Muscle of arm (tissue), 14 donors: ENCODE data around the gene STAB2. TPM values are rescaled to one million over a fixed set of nuclear protein-coding genes. Genes with fewer than 3 reads are reported as not detected.
A peak's percentile ranks its signal among the peaks of the same experiment; 100 is the strongest.

Source experiments
- DNase-seq: peaks from one replicate; pipeline ENCODE4 v3.0.0-alpha.2; 2013
- long read RNA-seq, 11 donors: transcript quantifications; one replicate each; lab custom pipeline, GENCODE V29; 2026
- polyA plus RNA-seq, 12 donors: library from polyadenylated mRNA; unstranded; fragments of 120-200 nt; gene quantifications; one replicate each; pipeline ENCODE4 v1.2.1, GENCODE V29; 2013; ENCODE audit not compliant: insufficient read length in 12 of 12

The STAB2 gene, protein sequence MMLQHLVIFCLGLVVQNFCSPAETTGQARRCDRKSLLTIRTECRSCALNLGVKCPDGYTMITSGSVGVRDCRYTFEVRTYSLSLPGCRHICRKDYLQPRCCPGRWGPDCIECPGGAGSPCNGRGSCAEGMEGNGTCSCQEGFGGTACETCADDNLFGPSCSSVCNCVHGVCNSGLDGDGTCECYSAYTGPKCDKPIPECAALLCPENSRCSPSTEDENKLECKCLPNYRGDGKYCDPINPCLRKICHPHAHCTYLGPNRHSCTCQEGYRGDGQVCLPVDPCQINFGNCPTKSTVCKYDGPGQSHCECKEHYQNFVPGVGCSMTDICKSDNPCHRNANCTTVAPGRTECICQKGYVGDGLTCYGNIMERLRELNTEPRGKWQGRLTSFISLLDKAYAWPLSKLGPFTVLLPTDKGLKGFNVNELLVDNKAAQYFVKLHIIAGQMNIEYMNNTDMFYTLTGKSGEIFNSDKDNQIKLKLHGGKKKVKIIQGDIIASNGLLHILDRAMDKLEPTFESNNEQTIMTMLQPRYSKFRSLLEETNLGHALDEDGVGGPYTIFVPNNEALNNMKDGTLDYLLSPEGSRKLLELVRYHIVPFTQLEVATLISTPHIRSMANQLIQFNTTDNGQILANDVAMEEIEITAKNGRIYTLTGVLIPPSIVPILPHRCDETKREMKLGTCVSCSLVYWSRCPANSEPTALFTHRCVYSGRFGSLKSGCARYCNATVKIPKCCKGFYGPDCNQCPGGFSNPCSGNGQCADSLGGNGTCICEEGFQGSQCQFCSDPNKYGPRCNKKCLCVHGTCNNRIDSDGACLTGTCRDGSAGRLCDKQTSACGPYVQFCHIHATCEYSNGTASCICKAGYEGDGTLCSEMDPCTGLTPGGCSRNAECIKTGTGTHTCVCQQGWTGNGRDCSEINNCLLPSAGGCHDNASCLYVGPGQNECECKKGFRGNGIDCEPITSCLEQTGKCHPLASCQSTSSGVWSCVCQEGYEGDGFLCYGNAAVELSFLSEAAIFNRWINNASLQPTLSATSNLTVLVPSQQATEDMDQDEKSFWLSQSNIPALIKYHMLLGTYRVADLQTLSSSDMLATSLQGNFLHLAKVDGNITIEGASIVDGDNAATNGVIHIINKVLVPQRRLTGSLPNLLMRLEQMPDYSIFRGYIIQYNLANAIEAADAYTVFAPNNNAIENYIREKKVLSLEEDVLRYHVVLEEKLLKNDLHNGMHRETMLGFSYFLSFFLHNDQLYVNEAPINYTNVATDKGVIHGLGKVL (N-terminal part only)
- polyA plus RNA-seq = 10 to 100 TPM in 1 of 12 donors, 1 to 10 TPM in 9, not detected in 2; 1.1 to 23.7 (median 2.7) TPM
- long read RNA-seq, donor 1 = 0 reads
- long read RNA-seq, donor 2 = 0 reads
- long read RNA-seq, donor 3 = 0 reads
- long read RNA-seq, donor 4 = 0 reads
- long read RNA-seq, donor 5 = 0 reads
- long read RNA-seq, donor 6 = 0 reads
- long read RNA-seq, donor 7 = 0 reads
- long read RNA-seq, donor 8 = 0 reads
- long read RNA-seq, donor 9 = 0 reads
- long read RNA-seq, donor 10 = 0 reads
- long read RNA-seq, donor 11 = 0 reads

DNA sequence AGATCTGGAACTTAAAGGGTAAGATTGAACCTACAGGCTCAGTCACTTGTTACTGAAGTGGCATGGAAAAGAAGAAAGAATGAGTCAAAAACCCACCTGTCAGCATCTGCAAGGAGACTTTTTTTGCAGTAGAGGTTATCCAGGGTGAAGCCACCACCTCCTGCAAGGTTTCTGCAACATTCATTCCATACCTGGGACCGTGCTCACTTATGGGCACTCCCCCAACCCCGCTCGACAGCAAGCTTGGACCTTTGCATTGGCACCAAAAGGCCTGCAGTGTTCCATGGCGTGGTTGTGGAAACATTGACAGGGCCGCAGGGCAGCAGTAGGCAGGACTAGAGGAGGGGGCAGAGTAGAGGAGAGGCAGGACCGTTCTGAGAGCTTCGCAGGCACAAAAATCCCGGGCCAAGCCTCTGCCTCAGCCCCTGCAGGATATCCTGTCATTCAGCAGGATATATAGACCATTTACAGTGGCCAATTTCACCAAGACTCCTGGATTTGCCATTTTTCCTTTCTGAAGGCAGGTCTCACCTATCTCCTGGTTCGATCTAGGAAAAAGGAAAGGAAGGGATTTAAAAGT is at the start of gene STAB2:
Gene STAB2 (plus strand): TSS at position 483 of the 580 bp plus-strand sequence. CDS start 204 bp downstream, outside the sequence.
- no peak for DNase-seq

DNA sequence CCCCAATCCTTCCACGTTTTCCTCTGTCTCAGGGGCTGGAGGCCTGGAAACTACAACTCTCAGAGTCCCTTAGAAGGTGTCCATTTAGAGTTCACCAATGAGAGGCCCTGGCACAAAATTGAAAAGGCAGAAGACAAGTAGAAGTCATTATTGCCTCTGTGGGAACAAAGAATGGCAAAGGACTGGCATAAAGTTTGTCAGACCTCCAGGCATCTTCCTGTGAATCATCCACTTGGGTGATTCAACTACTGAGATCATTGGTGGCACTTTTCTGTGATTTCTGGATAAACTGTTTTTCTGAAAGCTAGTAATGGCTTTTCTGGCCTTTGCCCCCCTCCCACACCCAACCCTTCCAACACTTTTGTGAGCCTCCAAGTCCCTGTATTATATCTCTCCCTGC is 48.7 kb upstream of the STAB2 start:
- no peak for DNase-seq

DNA sequence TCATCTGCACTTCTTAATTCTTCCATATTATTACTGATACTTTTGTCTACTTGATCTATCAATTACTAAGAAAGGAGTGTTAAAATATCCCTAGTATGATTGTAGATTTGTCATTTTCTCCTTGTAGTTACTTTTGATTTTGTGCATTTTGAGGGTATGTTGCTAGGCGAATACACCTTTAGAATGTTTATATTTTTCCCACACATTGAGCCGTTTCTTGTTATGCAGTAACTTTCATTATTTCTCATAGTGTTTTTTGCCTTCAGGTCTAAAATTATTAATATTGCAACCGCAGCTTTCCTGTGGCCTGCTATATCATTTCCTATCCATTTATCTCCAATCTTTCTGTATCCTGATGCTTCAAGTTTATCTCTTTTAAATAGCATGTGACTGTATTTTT is 46.8 kb upstream of the STAB2 start:
- DNase-seq = no peak

DNA sequence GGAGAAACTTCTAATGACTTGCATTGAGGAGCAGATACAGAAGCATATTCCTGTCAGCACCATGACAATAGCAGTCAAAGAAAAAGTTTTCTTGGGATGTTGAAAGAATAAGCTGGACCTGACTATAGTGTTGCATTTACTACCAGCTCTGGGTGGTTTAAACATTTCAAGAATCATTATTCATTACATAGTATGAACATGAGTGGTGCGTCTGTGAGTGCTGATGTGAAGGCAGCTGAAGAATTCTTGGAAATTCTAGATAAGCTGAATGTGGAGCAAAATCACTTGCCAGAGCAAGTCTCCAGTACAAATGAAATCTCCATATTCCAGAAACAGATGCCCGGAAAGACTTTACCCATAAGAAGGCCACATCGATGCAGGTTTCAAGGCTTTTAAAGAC is 45.0 kb upstream of the STAB2 start:
- no peak for DNase-seq

DNA sequence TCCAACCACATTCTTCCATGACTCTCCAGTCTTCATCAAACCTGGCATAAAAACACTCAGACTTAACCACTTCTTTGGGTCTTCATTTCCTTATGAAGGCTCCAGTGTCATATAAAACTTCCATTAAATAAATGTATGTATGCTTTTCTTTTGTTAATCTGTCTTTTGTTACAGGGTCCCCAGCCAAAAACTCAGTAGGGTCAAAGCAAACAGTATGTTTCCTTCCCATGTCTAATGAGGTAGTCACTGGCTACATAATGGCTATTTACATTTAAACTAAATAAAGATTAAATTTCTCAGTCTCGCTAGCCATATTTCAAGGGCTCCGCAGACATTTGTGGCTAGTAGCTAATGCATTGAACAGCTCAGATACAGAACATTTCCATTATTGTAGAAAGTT is 40.1 kb upstream of the STAB2 start:
- DNase-seq = no peak

DNA sequence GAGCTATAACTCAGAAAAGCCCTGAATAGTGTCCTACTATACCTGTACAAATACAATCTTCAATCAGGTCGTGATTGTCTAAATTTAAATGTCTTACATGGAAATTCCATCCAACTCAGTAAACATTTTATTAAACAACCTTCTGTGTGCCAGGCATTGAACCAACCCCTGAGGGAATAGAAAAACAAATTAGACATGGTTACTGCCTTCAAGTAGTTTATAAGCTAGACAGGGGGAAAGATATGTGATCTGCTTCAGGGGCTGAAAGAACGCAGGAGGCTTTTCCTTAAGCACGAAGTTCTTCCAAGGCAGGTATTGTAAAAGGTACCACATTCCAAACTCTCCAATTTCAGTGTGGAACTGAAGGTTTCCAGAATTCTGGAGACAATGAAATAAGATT is 39.7 kb upstream of the STAB2 start:
- no peak for DNase-seq

DNA sequence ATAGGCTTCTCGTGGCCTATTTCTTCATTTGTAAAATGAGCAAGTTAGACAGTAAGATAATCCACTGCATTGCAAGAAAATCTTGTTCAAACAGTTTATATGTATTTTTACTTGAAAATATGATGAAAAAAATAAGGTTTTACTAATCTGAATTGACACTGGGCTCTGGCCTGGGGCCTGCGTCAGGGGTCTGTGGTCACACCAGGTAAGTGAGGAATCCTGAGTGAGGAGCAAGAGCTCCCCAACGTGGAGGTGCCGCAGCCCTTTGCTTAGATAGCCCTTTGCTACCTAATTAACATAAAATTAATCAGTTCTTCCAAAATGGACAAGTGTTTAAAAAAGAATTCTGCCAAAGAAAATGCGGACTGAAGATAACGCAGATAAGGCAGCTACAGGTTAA is 39.1 kb upstream of the STAB2 start:
- no peak for DNase-seq

DNA sequence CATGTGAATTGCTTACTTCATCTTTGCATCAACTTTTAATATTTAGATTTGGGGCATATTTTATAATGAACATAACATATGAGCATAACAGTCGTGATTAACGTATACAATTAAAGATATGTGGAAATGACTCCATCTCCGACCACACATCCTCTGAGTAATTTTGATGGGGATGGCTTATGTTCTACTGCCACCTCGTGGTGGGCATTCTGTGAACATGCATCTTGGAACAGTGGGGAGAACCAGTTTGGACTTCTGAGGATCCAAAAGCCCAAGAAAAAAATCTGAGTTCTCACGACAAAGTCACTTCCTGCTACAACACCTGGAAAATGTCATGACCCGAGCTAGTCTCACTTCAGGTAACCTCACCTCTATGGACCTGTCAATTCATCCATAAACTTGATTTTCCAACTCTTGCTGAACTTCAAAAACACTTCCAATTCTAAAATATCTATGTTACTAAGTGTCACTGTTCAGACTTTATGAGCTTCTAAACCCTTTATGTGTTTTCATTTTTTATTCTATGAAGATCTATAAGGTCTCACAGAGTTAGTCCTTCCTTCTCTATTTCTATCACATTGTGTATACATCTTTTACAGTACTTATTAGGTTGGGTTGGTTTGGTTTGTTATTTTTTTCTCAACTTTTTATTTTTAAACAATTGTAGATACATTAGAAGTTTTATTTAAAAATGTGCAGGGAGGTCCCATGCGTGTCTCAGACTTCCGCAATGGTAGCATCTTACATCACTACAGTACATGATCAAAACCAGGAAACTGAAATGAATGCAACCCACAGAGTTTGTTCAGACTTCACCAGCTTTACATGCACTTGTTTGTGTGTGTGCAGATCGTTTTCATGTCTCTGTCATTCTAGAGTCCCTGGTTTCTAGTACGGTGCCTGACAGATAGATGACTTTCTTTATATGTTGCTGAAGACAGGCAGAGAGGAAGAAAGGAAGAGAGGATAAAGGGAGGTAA is 38.2 kb upstream of the STAB2 start:
- peak; percentile 65 for DNase-seq

DNA sequence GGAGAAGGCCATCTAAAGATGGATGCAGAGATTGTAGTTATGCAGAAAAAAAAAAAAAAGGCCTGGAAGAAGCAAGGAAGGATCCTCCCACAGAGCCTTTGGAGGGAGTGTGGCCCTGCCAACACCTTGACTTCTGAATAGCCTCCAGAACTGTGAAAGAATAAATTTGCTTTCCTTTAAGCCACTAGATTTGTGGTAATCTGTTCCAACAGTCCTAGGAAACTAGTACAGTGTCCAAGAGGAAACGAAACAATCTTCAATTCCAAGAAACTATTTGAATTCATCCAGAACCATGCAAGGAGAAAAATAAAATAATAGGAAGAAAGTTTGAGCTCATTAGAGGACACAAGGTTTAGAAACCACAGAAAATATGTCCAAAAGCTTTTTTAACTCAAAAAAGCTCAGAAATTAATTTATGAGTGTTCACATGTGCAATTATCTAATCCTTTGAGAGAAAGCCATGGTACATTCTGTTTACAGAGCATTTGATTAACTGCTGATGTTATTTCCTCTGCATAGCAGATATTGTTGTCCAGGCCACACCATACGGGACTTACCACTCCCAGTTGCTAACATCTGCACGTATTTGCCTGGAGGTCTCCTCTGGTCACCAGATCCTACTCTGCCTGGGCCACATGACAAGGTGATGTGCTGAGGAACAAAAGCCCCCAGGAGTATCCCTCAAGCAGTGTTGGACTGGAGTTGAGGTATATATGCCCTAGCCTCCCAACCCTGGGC is 30.0 kb upstream of the STAB2 start:
- DNase-seq = peak; percentile 63

DNA sequence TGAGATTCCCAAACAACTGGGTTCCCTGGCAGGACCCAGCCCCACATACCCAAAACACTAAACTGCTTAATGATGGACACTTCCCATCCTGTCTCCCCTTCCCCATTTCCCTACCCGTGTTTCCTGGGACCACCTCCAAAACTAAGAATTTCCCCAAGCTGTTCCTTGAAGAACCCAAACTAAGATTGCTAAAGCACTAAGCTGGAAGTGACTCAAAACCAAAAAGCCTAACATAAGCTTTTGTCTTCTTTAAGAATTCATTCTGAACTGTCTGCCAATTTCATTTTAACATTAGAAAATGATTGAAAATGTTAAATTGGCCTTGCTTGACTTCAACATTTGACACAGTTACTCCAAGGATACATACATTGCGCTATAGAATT is 29.5 kb upstream of the STAB2 start:
- DNase-seq = peak; percentile 25

DNA sequence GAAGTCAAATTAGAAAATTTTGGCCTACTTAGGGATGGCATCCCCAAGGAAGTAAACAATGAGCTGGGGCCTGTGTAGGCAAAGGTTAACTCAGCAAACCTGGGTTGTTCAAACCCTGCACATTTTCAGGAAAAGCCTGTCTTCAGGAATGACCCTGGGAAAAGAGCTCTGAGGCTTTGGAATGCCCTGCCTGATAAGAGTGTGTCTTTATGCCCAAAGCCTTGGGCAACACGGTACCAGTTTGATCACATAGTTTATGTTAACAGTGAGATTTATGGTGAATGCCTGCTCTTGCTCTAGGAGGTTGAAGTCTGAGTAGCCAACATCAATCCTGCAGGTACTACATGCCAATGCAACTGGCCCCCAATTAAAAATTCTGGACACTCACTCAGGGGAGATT is 28.2 kb upstream of the STAB2 start:
- DNase-seq = no peak

DNA sequence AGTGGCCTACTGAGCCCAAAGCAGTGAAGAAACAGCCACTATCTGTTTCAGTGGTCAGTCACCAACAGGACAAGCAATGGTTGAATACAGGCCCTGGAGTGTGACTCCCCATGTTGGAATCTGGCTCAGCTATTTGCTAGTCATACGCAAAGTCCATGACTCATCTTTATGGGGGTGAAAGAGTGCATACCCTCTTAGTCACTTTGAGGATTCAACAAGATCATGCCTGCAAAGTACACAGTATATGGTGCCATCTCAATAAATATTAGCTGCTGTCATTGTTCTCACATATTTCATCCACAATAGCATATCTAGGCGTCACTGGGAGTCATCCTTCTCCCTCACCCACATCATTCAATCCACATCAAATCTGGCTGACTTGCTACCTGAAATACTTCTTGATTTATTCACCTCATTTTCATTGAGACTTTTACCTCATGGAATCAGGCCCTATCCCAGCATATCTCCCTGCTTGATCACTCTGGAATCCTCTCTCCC is 26.4 kb upstream of the STAB2 start:
- DNase-seq = no peak

DNA sequence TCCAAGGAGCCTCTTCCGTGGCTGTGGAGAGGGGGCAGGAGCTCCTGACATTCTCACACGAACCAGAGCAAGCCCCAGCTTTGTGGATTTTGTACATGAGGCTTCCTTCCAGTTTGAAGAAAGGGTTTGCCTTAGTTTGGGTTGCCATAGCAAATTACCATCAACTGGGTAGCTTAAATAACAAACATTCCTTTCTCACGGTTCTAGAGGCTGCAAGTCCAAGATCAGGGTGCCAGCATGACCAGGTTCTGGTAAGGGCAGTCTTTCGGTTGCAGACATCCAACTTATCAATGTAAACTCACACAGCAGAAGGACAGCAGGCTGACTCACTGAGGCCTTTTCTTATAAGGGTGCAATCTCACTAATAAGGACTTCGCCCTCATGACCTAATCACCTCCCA is 25.9 kb upstream of the STAB2 start:
- no peak for DNase-seq

DNA sequence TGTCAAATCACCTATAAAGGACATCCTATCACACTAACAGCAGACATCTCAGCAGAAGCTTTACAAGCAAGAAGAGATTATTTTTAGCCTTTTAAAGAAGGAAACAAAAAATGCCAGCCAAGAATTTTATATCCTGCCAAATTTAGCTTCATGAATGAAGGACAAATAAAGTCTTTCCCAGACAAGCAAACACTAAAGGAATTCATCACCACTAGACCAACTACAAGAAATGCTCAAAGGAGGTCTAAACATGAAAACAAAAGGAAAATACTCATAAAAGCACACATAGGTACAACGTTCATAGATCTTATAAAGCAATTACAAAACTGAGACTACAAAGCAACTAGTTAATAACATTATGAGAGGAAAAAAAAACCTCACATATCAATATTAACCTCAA is 20.7 kb upstream of the STAB2 start:
- DNase-seq = no peak

DNA sequence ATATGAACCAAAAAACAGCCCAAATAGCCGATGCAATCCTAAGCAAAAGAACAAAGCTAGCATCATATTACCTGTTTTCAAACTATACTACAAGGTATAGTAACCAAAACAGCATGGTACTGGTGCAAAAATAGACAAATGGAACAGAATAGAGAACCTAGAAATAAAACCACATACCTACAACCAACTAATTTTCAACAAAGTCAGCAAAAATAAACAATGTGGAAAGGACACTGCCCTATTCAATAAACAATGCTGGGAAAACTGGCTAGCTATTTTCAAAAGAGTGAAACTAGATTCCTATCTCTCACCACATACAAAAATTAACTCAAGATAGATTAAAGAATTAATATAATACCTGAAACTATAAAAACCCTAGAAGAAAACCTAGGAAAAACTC is 17.8 kb upstream of the STAB2 start:
- DNase-seq = no peak

DNA sequence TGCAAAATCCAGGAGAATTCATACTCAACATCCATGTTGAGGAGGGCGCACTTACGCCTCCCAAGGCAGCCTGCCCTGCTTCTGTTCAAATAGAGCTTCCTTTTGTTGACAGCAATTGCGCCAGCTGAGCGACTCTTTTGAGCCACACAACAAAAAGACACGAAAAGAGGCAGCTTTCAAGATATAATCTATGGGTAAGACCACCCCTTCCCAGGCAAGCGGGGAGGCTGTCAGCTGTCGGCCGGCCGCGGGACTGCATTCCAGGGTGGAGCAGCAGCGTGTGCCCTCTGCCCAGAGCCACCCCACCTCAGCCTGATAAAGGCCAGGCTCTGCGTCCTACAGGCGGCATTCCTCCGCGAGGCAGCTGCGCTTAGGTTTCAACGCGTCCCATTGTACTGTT is 15.8 kb upstream of the STAB2 start:
- no peak for DNase-seq

DNA sequence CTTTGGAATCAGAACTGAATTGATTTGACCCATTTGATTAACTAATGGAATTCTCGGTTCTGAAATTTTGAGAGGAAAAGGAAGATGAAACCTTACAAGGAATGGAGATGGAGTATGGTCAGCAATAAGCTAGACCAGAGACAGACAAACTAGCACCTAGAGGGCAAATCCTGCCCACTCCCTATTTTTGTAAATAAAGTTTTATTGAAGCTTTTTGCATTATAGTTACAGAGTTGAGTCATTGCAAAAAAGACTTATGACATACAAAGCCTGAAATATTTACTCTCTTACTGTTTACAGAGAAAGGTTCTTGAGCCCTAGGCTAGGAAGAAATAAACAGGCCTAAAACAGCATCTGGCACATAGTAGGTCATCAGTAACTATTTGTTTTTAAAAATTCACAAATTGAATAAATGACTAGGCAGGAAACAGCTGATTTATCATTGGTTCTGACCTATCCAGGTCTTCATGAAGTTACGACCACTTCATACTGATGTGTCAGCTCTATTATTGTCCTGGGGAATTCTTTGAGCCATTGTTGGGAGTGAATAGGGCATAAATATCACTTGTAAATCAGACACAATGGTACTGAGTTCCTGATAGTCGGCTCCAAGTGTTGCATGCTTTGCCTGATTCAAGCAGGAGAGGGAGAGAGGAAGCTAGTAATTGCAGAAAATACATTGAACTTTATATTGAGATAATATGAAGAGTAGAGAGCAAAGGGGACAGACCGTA is 14.6 kb upstream of the STAB2 start:
- no peak for DNase-seq

DNA sequence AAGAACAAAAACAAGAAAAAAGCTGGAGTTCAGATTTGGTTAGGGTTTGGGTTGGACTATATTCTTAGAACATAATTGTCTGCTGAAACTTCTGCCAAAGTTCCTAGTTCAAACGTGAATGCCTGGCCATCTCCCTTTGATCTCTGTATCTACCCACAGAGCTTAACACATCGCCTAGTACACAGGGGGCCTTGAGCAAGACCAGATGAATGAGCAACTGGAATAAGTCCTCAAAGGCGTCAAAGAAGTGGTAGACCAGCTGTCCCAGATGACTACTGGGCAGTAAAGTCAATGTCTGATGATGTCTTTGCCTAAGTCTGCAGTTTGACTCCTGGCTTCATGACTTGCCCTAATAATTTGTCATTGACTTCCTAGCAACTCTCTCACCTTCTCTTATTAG is 13.9 kb upstream of the STAB2 start:
- no peak for DNase-seq
